Daoy (cell line): ENCODE results near the gene MGAT4D. TPM values are rescaled to one million over a fixed set of nuclear protein-coding genes. Genes with fewer than 3 reads are reported as not detected.
"Not testable (repeated sequence)": the region's sequence is repeated elsewhere in the genome, so short reads cannot be mapped to it uniquely, and the experiment has no call there.

Experiments used
- DNase-seq: peaks from one replicate; pipeline ENCODE4 v3.0.0-alpha.2; 2015; ENCODE audit warnings: low read depth
- total RNA-seq: library from RNA; depleted of rRNA; stranded (reverse); fragments of >200 nt; shearing (Covaris generic); gene quantifications from 2 replicates; pipeline ENCODE4 v1.2.3, GENCODE V29; 2014; rRNA removed

MGAT4D gene
- total RNA-seq: not detected in 2 replicates

DNA sequence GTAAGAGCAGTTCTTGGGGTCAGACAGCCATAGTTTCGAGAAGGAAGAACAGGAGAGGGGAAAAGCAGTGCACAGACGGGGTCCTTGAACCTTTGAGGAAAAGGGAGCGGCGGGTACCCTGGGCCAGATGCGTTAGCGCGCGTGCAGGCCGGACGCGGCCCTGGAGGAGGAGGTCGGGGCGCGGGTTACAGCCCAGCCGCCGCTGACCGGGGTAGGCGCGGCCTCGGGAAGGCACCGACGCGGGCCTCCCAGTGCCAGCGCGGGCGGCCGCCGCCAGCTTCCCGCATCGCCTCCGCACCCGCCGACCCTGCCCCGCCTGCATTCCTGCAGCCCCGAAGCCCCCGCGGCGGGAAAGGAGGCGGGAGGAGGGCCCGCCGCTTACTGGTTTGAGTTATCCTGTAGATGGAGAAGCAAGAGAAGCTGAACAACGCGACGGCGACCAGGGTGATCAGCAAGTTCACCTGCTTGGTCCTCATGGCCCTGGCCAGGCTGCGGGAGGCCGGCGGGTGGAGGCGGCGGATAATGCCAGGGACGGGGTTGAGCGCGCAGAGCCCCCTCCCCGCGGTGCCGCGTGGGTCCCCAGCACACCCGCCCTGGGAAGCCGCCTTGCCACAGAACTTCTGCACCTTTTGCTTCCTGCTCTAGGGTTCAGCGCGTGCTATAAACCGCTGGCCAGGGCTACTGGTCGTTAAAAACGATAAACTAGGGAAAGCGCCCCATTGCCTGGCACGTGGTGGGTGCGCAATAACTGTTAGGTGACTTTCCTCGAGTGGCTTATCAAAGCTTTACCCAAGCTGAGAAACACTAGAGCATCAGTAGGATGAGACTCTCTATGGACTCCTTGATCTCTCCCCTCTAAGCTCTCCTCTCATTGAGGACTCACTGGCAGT, at the start of gene MGAT4D:
Gene MGAT4D, minus strand, starts transcription at position 547 of the 890 bp plus-strand sequence. Its CDS starts 71 bp downstream, at position 476.
- no peak for DNase-seq

DNA sequence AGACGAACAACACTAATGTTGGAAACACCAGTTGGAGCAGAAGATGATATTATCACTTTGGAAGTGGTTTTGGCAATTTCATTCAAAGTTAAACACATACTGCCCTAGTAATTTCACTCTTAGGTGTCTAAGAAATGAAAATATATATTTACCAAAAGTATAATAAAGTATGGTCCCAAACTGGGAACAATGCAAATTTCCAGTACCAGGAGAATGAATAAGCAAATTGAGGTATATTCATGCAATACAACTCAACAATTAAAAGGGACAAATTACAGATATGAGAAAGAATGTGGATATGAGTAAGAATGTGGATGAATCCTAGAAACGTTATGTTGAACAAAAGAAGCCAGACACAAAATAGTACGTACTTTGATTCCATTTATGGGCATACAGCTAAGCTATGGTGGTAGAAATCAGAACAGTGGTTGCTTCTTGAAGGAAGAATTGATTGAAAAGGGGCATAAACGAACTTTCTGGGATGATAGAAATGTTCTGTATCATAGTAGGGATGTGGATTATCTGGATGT, 35.9 kb upstream of the MGAT4D start:
- no peak for DNase-seq

DNA sequence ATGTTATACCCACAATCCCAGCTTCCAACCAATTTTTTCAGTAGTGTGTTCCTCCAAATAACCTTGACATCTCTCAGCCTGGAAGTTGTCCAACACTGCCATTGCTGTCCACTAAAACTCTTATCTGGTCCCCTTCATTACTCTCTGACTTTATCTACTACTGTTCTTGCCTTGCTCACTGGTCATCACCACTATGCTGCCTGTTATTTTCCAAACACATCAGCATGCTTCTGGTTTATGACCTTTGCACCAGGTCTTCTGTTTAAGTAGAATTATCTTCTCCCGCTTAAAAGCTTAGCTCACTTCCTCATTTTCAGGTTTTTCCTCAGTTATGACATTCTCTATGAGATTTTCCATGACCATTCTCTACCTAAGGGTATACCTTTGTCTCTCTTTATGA, 31.3 kb upstream of the MGAT4D start:
- DNase-seq: no peak

DNA sequence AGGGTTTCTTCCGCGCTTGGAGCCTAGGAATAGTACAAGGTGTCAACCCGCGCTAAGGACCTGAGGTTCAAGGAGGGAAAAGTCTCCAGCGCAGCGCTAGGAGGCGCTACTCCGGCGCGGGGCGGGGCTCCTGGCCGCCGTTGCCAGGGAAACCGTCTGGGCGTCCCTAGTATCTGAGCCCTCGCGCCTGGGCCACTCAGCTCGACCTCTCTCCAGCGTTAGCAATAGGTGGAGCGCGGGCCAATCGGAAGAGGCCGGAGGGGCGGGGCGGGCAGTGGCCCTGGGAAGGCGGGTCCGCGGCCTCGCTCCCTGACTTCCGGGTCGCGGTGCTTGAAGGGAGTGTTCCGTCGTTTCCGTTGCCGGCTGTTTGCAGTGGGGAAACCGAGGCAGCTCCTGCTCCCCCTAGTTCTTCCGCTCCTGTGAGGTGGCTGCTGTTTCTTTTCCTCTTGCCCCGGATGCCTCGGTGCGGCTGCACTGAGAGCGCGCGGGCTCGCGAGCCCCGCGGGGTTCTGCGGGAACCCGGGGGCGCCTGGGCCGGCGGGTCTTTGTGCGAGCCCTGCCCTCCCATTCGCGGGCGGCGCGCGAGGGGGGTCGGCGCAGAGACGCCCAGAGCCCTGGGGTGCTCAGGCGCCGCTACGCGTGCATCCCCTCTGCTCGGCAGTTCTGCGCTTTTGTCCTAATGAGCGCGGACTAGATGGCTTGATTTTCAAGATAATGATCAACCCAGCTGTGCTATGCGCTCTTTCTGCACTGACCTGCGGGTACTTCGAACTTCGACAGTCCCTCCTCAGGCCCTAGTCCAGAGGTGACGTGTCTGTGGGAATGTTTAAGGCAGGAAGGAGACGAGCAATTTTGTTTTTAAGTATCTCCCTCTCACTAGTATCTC, 26.0 kb upstream of the MGAT4D start, which contains the start of gene ELMOD2:
Gene ELMOD2, plus strand, starts transcription at position 312 of the 886 bp plus-strand sequence. CDS start 1,261 bp downstream, outside the sequence.
- DNase-seq: peak; percentile 94

DNA sequence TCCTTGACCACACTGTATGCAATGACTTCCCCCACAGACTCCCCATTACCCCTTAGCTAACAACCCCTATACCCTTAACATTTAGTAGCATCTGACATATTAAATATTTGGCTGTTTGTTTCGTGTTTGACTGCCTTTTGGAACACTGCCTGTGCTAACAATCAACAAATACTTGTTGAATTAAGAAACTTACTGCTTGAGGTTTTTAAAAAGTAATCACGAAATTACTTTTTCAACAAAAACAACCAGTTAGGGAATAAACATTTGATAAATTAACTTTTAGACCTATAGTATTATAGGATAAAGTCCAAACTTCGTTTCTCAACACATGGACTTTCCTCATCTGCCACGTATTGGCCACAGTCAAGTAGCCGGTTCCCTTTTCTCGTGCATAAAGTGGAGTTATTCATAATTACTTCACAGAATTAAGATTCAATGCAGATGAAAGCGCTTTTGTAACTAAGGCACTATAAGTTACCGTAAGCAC, 25.3 kb upstream of the MGAT4D start:
- no peak for DNase-seq

DNA sequence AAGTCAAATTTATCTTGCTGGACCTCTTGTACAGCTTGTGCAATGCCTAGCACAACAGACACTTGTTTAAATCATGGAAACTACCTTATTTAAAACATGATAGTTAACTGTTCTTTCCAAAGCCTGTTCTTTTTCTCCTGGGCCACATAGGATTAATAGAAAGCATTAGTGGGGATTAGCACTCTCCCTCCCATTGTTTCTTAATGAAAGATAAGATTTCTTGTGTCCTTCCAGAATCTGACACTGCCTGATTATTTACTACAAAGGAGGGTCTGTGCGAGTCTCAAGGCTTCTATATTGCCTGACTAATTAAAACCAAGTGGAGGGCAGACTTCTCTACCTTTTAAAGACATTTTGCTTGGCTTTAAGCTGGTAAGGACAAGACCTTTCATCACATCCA, 17.3 kb upstream of the MGAT4D start:
- DNase-seq: no peak

DNA sequence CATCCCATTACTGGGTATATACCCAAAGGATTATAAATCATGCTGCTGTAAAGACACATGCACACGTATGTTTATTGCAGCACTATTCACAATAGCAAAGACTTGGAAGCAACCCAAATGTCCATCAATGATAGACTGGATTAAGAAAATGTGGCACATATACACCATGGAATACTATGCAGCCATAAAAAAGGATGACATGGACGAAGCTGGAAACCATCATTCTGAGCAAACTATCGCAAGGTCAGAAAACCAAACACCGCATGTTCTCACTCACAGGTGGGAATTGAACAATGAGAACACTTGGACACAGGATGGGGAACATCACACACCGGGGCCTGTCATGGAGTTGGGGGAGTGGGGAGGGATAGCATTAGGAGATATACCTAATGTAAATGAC, 15.7 kb upstream of the MGAT4D start:
- DNase-seq: not testable (repeated sequence)

DNA sequence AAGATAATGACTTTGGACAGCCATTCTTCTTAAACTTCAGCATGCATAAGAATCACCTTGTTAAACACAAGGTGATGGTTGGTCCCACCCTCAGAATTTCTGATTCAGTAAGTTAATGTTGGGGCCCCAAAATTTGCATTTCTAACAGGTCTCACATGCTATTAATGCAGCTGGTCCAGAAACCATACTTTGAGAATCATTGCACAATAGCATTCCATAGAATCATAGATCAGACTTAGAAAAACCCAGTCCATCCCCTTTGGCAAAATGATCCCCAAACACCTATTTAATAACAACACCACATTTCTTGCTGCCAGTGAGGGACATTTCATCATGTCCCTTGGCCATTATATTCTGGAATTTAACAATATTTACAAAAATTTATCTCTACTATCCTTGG, 6.2 kb upstream of the MGAT4D start:
- DNase-seq: no peak

DNA sequence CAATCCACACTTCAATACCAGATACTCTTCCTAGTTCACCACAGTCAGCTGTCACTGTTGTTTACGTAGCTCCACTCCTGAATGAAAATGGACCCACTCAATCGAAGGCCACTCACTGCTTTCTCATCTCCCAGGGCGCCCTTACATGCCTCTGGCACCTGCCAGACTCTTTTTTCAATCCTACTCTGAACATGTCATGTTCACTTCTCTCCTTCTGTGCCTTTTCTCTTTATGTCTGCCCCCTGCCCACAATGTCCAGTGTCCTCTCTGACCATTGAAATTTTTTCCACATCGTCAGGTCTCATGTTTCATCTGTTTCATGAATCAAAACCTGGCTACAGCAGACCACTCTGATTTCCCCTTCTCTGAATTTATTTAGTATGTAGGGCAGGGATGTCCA, 1.3 kb upstream of the MGAT4D start:
- no peak for DNase-seq

DNA sequence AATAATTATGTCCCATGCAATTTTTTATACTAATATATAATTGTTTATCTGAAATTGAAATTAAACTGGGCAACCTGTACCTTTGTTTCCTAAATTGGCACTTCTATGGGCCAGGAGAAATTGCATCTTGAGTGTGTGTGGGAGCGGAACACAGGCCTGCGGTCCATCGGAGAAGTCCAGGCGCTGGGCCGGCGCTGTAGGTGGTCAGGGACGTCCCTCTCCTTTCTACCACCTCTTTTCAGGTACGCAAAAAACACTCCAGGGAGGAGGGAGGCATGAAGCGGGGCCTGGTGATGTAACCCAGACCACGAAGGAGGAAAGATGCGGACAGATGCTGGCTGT, 717 bp downstream of the MGAT4D start:
- DNase-seq: no peak

DNA sequence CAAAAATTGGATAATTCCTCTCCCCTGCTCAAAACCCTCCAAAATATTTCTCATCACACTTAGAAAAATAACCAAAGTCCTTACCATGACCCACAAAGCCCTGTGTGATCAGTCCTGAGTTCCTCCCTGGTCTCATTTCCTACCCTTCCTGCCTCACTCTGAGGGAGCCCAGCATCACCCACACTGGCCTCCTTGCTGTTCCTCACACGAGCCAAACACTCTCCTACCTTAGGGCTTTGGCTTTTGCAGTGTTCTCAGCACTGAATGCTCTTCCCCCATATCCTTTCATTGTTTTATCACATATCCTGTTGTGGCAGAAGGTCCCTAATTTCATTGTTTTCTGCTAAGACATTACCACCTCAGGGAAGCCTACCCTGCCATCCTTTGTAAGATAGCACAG, 12.2 kb downstream of the MGAT4D start:
- no peak for DNase-seq

DNA sequence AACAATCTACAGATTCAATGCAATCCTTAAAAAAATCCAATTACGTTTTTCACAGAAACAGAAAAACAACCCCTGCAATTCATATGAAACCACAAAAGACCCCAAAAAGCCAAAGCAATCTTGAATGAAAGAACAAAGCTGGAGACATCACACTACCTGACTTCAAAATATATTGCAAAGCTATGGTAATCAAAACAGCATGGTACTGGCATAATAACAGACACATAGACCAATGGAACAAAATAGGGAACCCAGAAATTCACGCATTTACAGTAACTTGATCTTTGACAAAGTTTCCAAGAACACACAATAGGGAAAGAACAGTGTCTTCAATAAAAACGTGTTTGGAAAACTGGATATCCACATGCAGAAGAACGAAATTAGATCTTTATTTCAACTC, 14.6 kb downstream of the MGAT4D start:
- DNase-seq: no peak

DNA sequence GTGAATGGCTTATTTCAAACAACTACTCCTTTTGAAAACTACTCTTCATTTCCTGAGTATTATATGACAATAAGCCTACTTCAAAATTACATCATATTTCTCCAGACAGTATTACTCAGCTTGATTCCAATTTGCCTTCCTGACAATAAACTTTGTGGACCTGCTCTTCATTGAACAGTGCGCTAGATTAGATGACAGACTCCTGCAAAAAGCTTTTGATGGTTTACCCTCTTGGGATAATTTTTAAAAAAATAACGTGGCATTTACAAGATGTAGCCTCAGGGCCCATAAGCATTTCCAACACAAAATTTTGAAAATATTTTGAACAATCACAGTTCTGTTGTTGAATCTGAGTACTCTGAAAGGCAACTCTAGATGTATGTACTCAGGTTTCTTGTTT, 25.9 kb downstream of the MGAT4D start:
- no peak for DNase-seq

DNA sequence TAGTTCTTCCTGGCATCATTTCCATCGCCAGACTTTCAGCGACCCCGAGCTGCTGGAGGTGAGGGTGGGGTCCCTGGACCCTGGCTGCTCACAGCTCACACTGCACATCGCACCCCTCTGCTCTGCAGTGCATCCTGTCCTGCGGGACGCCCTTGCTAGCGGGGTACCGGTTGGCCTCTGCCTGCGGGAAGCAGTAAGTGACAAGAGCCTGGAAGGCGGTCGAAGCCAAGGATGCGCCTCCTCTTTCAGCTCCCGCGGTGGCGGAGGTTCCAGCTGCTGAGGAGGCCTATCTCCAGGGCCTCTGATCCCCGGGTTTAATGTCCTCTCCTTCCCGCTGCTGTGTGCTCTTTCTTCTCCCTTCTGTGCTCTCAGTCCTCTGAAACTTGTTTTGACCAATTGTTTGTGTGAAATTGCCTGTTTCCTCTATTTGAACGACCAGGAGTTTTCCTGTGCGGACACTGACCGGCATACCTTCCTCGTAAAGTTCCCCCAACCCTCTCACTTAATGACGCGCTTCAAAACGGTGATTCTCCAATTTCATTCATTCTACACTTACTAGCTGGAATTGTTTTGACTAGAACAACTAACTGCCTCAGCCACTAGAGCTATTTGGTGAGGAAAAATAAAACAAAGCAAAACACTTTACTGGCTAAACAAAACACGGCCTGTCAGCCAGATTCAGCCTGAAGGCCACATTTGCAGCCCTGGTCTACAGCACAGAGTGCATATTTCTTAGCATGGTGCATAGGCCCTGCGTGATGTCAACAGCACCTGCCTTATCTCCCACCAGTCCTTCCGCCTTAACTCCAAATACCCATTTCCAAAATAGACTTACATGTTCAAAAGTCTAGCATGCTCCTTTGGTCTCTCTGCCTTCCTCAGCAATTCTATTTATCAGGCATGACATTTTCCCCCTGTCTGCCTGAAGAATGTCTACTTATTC, 28.0 kb downstream of the MGAT4D start:
- no peak for DNase-seq

DNA sequence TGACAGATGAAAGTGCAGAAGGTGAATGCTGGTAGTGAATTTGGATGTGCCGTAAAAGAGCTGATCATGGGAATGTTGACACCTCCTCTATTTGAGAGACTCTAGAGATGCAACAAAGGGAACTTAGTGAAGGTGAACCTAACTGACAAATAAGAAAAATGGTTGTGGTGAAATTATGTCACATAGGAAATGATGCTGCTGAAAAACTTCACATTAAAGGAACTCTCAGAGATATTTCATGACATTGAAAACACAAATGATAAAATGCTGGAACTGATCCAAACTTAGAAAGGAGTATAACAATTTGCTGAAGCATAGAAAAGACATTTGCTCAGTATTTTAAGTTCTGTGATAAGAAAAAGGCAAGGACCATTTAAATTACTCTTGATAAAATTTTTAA, 31.9 kb downstream of the MGAT4D start:
- DNase-seq: no peak

DNA sequence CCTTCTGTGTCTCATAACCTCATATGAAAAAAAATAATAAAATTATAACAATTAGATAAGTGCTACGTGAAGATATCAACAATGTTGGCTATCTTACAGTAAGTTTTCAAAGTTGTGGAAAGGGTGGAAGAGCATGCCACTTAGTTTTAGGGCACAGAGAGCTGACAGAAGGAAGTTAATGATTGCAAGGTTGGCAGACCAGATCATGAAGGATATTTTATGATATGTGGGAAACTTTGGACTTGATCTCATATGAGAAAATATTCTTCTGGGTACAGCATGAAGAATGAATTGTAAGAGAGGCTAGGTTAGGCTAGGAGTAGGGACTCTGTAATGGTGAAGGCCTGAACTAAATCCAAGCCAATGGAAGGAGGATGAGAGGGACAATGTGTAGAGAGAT, 34.5 kb downstream of the MGAT4D start:
- no peak for DNase-seq

DNA sequence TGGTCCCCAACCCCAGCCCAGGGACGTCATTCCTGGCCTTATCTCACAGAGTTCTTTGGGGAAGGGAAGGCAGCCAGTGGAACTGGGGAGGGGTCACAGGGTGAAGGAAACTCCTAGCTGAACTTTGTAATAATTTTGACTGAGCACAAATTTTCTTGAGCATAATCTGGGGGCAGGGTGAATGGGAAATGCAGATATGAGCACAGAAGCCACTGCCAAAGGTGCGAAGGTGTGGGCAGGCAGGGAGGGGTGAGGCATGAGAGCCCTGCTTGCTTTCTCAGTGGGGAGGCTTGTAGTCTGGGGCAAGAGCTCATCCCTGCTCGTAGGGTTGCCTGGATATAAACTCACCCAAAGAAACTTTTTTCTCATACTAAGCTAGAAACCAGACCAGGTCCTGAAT, 34.9 kb downstream of the MGAT4D start:
- DNase-seq: no peak

DNA sequence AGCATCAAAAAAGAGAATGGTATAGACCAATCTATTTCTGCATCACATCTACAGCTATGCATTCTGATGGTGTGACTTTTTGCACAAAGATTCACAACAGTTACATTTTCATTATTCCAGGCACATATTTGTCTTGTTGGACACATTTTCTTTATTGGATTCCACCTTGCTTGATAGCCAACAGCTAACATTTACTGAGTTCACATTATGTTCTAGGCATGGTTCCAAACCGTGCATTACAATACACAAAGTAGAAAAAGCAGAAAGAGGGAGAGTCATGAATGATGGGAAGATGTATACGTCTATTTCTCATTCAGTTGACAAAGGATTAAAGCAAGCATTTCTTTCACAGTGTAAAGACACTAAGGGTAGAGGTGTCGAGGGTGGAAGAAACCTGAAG, 47.7 kb downstream of the MGAT4D start:
- no peak for DNase-seq

DNA sequence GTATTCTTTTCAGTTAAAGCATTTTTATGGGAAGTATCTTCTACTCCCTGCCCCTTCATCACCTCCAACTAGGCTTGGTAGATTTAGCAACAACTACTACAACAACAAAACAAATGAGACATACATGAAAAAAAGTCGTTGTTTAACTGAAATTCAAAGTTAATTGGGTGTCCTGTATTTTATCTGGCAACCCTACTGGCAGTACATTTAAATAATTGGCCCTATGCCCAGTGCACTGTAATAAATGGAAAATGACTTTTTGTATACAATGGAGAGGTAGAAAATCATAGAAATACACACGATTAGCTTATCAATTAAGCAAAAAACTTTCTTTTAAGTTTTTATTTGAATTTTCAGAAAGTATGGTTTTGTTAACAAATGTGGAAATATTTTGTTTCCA, 49.3 kb downstream of the MGAT4D start:
- DNase-seq: no peak

DNA sequence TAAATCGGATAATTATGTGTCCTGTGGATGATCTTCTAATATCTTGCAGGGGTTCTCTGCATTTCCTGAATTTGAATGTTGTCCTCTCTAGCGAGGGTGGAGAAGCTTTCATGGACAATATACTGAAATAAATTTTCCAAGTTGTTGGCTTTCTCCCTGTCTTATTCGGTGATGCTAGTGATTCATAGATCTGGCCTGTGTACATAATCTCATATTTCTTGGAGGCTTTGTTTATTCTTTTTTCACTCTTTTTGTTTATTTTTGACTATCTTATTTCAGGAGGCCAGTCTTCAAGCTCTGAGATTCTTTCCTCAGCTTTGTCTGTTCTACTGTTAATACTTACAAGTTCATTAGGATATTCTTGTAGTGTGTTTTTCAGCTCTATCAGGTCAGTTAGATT, 49.9 kb downstream of the MGAT4D start:
- no peak for DNase-seq

DNA sequence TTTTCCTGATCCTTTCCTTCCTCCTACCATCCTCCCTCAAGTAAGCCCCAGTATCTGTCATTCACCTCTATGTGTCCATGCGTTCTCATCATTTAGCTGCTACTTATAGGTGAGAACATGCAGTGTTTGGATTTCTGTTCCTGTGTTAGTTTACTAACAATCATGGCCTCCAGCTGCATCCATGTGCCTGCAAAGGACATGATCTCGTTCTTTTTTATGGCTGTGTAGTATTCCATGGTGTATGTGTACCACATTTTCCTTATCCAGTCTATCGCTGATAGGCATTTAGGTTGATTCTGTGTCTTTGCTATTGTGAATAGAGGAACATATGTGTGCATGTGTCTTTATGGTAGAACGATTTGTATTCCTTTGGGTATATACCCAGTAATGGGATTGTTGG, 53.7 kb downstream of the MGAT4D start:
- not testable (repeated sequence) for DNase-seq
